GM21723 (cell line): Measurements from ENCODE around the gene GPR35.

Experiments
- ATAC-seq: cut with Tn5 transposase; IDR thresholded peaks from one replicate; pipeline ENCODE4 v1.9.1; 2021; ENCODE audit warnings: mild to moderate bottlenecking, moderate library complexity; ENCODE audit not compliant: unreplicated experiment

Gene GPR35

GRCh38 chr2:240624950-240625621, at the start of gene GPR35:
Gene GPR35 (plus strand): TSS chr2:240625480. CDS start chr2:240629953, 4,473 bp downstream.
- no peak for ATAC-seq

- ATAC-seq: no peak
These were observed 49.2 kb upstream of the GPR35 start for GRCh38 chr2:240576036-240576435.

- ATAC-seq: no peak
These were observed 48.7 kb upstream of the GPR35 start for GRCh38 chr2:240576436-240577205.

- ATAC-seq: no peak
These were observed 47.8 kb upstream of the GPR35 start for GRCh38 chr2:240577281-240578109.

GRCh38 chr2:240578110-240578450, 47.2 kb upstream of the GPR35 start:
- ATAC-seq: no peak

GRCh38 chr2:240578488-240578887, 46.8 kb upstream of the GPR35 start:
- ATAC-seq: no peak

GRCh38 chr2:240579071-240579762, 46.1 kb upstream of the GPR35 start:
- peak; percentile 14 for ATAC-seq

GRCh38 chr2:240579771-240580614, 45.3 kb upstream of the GPR35 start:
- peak; percentile 51 for ATAC-seq

- ATAC-seq: no peak
These were observed 43.5 kb upstream of the GPR35 start for GRCh38 chr2:240581811-240582210.

- no peak for ATAC-seq
These were observed 42.5 kb upstream of the GPR35 start for GRCh38 chr2:240582781-240583180.

- ATAC-seq: no peak
These were observed 41.5 kb upstream of the GPR35 start for GRCh38 chr2:240583774-240584173.

GRCh38 chr2:240584486-240585031, 40.7 kb upstream of the GPR35 start:
- peak; percentile 60 for ATAC-seq

- peak; percentile 26 for ATAC-seq
These were observed 40.2 kb upstream of the GPR35 start for GRCh38 chr2:240585101-240585500.

- ATAC-seq: no peak
These were observed 39.5 kb upstream of the GPR35 start for GRCh38 chr2:240585681-240586197.

- peak; percentile 59 for ATAC-seq
These were observed 38.9 kb upstream of the GPR35 start, which contains the start of gene CAPN10 for GRCh38 chr2:240586198-240586918. Gene CAPN10 (plus strand): TSS chr2:240586734. CDS start chr2:240586912, 178 bp downstream.

GRCh38 chr2:240586919-240587800, 38.1 kb upstream of the GPR35 start:
- ATAC-seq: peak; percentile 1

- ATAC-seq: no peak
These were observed 37.1 kb upstream of the GPR35 start for GRCh38 chr2:240588006-240588655.
